ENCODE results near the gene SAMD10. TPM values are rescaled to one million over a fixed set of nuclear protein-coding genes. Genes with fewer than 3 reads are reported as not detected.

Gene SAMD10
- total RNA-seq, 2 experiments from 2014 or later: 25.4 to 30.7 TPM

DNA sequence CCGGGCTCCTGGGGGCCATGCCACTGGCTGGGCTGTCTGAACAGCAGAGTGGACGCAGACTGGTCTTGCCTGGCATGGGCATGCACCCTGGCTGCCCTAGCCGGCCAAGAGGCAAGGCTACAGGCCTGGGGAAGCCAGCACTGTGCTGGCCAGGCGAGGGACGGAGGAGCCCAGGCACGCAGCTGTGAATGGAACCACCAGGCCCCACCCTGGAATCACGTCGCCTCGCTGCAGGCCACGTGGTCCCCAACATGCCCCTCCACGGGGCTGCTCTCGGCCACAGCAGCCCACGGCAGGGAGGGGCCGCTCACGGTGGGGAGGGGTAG is 27.3 kb downstream of the SAMD10 start:
- H3K27ac Mint-ChIP-seq: no peak overlapping the region
- peaks cover 2% of the 10 kb centered on the region for H3K9me3 Mint-ChIP-seq (ENCODE audit: low read depth)
- peaks cover 49% of the 10 kb centered on the region for H3K4me1 Mint-ChIP-seq
- intact Hi-C loops (cut with DNase I, micrococcal nuclease): no loop called here
- no peak overlapping the region for H3K4me3 Mint-ChIP-seq
- no peak for ATAC-seq
- ChIA-PET CTCF (no interaction called here), POLR2A (interaction anchor here (0.7 kb wide), 1 partner anchor 431 kb away, joined by 3 read pairs; the partner anchor contains the start of gene PPDPF)
- no peaks in the 10 kb centered on the region for H3K27me3 Mint-ChIP-seq
- no peak for DNase-seq
- H3K36me3 Mint-ChIP-seq (ENCODE audit: low read depth): peaks cover 3% of the 10 kb centered on the region

DNA sequence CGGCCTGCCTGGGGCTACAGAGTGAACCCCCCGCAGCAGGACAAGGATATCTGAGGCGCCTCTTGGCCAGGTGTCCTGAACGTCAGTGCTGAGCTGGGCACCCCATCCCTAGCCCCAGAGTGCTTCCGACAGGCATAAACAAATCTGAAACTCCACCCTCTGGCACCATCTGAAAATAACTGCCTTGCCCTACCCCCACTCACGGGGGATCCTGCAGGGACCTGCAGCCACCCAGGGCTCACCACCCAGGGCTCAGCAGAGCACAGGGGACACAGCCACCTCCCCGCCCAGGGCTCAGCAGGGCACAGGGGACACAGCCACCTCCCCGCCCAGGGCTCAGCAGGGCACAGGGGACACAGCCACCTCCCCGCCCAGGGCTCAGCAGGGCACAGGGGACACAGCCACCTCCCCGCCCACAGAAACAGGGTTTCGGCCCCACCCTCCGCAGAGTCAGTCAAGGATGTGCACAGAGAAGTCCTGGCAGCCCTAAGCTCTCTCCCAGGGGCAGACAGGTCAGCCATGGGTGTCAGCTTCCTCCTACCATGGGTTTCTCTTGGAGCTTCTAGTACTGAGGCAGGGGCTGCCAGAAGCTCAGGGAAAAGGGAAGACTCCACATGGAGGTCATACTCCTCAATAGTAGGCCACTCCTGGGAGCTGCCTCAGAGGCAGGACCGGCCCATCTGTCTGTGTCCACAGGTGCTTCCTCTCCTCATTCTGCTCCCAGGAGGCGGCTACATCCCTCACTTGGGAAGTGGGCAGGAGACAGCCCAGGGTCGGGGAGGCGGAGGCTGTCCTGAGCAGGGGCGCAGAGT is 27.8 kb downstream of the SAMD10 start:
- intact Hi-C loops (cut with DNase I, micrococcal nuclease): no loop called here
- peaks cover 6% of the 10 kb centered on the region for H3K36me3 Mint-ChIP-seq (ENCODE audit: low read depth)
- no peak overlapping the region for H3K27ac Mint-ChIP-seq
- peaks cover 2% of the 10 kb centered on the region for H3K9me3 Mint-ChIP-seq (ENCODE audit: low read depth)
- no peak for ATAC-seq
- H3K27me3 Mint-ChIP-seq: no peaks in the 10 kb centered on the region
- H3K4me3 Mint-ChIP-seq: no peak overlapping the region
- peaks cover 52% of the 10 kb centered on the region for H3K4me1 Mint-ChIP-seq
- ChIA-PET POLR2A (interaction anchor here (0.7 kb wide), 1 partner anchor 431 kb away, joined by 3 read pairs; the partner anchor contains the start of gene PPDPF), CTCF (interaction anchor here (0.6 kb wide), 1 partner anchor 375 kb away, joined by 5 read pairs; no protein-coding TSS in a partner anchor)
- no peak for DNase-seq

DNA sequence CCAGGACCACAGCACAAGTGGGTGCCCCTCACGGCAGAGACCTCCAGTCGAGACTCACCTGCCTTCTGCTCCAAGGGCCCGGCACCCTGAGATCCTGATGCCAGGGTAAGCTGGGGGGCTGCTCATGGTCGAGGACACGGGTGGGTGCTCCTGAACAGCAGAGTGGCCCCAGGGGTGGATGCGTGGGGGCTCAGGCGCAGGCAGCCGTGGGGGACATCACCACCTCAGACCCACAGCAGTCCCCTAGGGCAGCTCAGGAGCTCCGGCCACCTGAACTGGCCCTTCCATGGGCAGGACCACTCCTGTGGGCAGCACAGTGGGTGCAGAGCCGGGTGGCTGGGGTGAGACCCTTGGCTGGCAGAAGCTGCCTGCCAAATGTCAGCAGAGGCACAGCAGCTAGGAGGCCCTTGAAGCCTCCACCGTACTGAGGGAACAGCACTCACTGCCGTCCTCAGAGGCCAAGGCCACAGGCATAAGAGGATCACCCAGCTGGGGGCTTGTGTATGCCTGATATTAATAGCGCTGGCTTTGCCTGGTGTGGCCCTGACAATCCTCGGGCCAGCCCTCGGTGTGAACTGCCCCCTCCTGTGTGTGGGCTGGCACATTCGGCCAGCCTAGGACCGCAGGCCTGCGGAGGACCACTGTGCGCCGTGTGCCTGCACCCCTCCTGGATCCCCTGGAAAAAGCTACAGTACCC is 28.6 kb downstream of the SAMD10 start:
- ATAC-seq: no peak
- Mint-ChIP-seq H3K36me3 (ENCODE audit: low read depth) (peaks cover 6% of the 10 kb centered on the region), H3K27me3 (no peaks in the 10 kb centered on the region), H3K9me3 (ENCODE audit: low read depth) (peaks cover 2% of the 10 kb centered on the region), H3K27ac (no peak overlapping the region), H3K4me1 (peaks cover 51% of the 10 kb centered on the region), H3K4me3 (no peak overlapping the region)
- POLR2A ChIA-PET: no interaction called here
- DNase-seq: no peak
- intact Hi-C loops (cut with DNase I, micrococcal nuclease): no loop called here
- CTCF ChIA-PET: no interaction called here

DNA sequence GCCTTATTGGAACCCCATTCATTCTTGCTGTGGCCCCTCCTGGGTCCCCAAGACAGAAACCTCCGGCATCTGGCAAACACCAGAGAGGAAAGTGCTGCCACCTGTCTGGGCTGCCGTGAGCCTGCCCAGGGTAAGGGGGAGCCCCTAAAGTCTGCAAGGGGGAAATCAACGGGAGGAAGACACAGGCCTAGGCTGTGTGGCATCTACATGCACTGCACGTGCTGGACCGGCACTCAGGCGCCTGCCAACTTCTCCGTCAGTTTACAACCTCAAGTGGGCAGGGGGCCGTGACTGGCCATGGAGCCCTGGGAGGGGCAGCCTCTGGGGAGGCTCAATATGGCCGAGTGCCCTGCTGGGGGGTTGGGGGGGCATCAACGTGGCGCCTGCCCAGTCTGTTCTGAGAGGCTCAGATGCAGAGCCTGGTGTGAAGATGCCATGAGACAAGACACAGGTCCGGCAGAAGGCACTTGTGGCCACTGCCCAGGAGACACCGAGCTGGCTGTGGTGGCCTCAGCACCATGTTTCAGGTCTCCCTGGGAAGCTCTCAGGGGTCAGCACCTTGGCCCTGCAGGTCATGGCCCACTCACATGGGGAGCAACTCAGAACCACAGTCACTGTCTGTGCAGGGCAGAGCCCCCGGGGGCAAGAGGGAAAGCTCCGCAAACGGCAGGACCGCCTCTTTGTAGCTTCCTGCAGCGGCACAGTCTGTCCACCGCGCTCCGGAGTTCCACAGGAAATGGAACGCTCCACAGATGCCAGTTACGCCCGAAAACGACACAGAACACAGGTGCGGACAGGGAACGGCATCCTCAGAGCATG is 31.6 kb downstream of the SAMD10 start:
- ChIA-PET CTCF (interaction anchor here (0.6 kb wide), 1 partner anchor 306 kb away, joined by 3 read pairs; no protein-coding TSS in a partner anchor), POLR2A (no interaction called here)
- H3K4me3 Mint-ChIP-seq: peak overlapping the region; percentile 69
- H3K27ac Mint-ChIP-seq: peak overlapping the region; percentile 84
- peaks cover 2% of the 10 kb centered on the region for H3K9me3 Mint-ChIP-seq (ENCODE audit: low read depth)
- no peaks in the 10 kb centered on the region for H3K27me3 Mint-ChIP-seq
- H3K36me3 Mint-ChIP-seq (ENCODE audit: low read depth): peaks cover 6% of the 10 kb centered on the region
- peak; percentile 68 for DNase-seq
- intact Hi-C loops (cut with DNase I, micrococcal nuclease): no loop called here
- peaks cover 30% of the 10 kb centered on the region for H3K4me1 Mint-ChIP-seq
- ATAC-seq: peak; percentile 57

DNA sequence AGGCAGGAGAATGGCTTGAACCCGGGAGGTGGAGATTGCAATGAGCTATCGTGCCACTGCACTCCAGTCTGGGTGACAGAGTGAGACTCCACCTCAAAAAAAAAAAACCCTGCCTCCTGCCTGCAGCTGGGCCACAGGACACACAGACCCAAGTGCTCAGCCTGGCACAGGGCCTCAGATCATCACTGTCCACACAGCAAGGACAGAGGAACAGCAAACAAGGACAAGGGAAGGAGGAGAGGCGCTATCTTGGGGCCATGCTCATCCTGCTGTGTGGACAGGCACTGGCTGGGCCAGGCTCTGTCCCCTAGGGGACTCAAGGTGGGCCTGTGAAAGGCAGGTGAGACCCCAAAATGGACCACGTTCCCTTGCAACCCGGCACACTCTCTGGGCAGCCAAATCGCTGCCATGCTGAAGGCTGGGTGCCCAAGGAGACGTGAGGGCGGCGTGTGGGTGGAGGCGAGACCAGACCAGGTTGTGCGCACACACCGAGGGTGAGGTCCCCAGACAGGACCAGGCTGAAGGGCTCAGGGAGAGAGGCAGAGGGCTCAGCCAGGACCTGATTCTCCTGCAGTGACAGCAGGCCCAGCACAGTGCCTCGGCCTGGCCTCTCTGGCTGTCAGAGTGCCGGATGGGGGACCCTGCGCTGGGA is 32.3 kb downstream of the SAMD10 start:
- Mint-ChIP-seq H3K27me3 (no peaks in the 10 kb centered on the region), H3K4me3 (peak overlapping the region; percentile 69), H3K9me3 (ENCODE audit: low read depth) (peaks cover 2% of the 10 kb centered on the region), H3K36me3 (ENCODE audit: low read depth) (peaks cover 8% of the 10 kb centered on the region), H3K27ac (peak overlapping the region; percentile 21), H3K4me1 (peaks cover 33% of the 10 kb centered on the region)
- intact Hi-C loops (cut with DNase I, micrococcal nuclease): no loop called here
- CTCF ChIA-PET: no interaction called here
- DNase-seq (no peak), ATAC-seq (no peak)
- POLR2A ChIA-PET: no interaction called here

GRCh38 chr20:63945921-63946920 is 33.2 kb downstream of the SAMD10 start:
- ChIA-PET CTCF (interaction anchor here (0.9 kb wide), 1 partner anchor 34 kb away, joined by 3 read pairs; no protein-coding TSS in a partner anchor), POLR2A (no interaction called here)
- no peak overlapping the region for H3K27ac Mint-ChIP-seq
- H3K36me3 Mint-ChIP-seq (ENCODE audit: low read depth): peaks cover 10% of the 10 kb centered on the region
- H3K4me1 Mint-ChIP-seq: peaks cover 37% of the 10 kb centered on the region
- intact Hi-C loops (cut with DNase I, micrococcal nuclease): no loop called here
- H3K4me3 Mint-ChIP-seq: no peak overlapping the region
- H3K9me3 Mint-ChIP-seq (ENCODE audit: low read depth): peaks cover 2% of the 10 kb centered on the region
- DNase-seq (no peak), ATAC-seq (no peak)
- H3K27me3 Mint-ChIP-seq: no peaks in the 10 kb centered on the region

DNA sequence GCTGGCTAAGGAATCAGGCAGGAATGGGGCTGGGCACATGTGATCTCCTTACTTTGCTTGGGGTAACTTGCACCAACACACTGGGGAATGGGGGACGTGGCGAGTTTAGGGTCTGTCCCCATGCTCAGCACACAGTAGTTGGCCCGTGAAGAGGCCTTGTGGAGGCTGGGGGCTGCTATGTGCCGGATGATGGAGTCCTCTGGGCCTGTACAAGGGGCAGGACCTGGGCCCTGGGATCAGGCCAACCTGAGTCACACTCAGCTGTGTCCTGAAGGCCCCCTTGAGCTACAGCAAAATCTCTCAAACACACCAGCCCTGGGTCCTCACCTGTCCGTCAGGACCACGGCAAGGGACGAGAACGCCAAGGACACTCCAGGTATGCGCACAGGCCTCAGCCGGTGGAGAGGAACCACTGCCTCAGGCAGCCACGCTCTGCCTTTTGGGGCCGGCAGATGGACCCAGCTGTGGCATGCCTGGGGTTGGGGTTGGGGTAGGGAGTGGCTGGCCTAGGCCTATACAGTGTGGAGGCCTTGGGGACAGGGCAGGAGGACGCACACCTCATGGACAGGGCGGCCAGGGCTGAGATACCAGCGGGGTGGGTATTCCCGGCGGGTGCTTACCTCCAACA is 34.3 kb downstream of the SAMD10 start:
- no peaks in the 10 kb centered on the region for H3K27me3 Mint-ChIP-seq
- H3K4me1 Mint-ChIP-seq: peaks cover 41% of the 10 kb centered on the region
- peaks cover 18% of the 10 kb centered on the region for H3K36me3 Mint-ChIP-seq (ENCODE audit: low read depth)
- H3K9me3 Mint-ChIP-seq (ENCODE audit: low read depth): peaks cover 2% of the 10 kb centered on the region
- intact Hi-C loops (cut with DNase I, micrococcal nuclease): no loop called here
- H3K4me3 Mint-ChIP-seq: no peak overlapping the region
- ChIA-PET CTCF (no interaction called here), POLR2A (no interaction called here)
- no peak overlapping the region for H3K27ac Mint-ChIP-seq
- ATAC-seq: no peak
- DNase-seq: no peak

- intact Hi-C loops (cut with DNase I, micrococcal nuclease): no loop called here
- ATAC-seq (no peak), DNase-seq (no peak)
- Mint-ChIP-seq H3K27me3 (no peaks in the 10 kb centered on the region), H3K4me1 (peaks cover 36% of the 10 kb centered on the region), H3K9me3 (ENCODE audit: low read depth) (peaks cover 2% of the 10 kb centered on the region), H3K27ac (no peak overlapping the region), H3K36me3 (ENCODE audit: low read depth) (peaks cover 20% of the 10 kb centered on the region), H3K4me3 (no peak overlapping the region)
- ChIA-PET CTCF (interaction anchor here (0.6 kb wide), 1 partner anchor 34 kb away, joined by 4 read pairs; no protein-coding TSS in a partner anchor), POLR2A (no interaction called here)
These were observed 35.1 kb downstream of the SAMD10 start for GRCh38 chr20:63944078-63944941.

- Mint-ChIP-seq H3K4me3 (no peak overlapping the region), H3K27ac (no peak overlapping the region), H3K27me3 (no peaks in the 10 kb centered on the region), H3K36me3 (ENCODE audit: low read depth) (peaks cover 20% of the 10 kb centered on the region), H3K4me1 (peaks cover 30% of the 10 kb centered on the region), H3K9me3 (ENCODE audit: low read depth) (peaks cover 2% of the 10 kb centered on the region)
- intact Hi-C loops (cut with DNase I, micrococcal nuclease): no loop called here
- no peak for ATAC-seq
- ChIA-PET POLR2A (no interaction called here), CTCF (interaction anchor here (0.6 to 1.5 kb wide), 2 partner anchors 34 to 36 kb away, joined by 4 to 5 read pairs; partner anchors contain the start of gene SAMD10)
- no peak for DNase-seq
These were observed 35.7 kb downstream of the SAMD10 start for GRCh38 chr20:63943808-63944077.

Data from activated CD4-positive, alpha-beta T cell treated with anti-CD3 and anti-CD28 coated beads for 36 hours (primary cell).